Esophagus muscularis mucosa (tissue), 4 donors: ENCODE results near the gene IQCK. TPM values are rescaled to one million over a fixed set of nuclear protein-coding genes. Genes with fewer than 3 reads are reported as not detected.

Experiments used
- DNase-seq: peaks from one replicate; pipeline ENCODE4 v3.0.0-alpha.2; 2017; ENCODE audit errors: extremely low spot score
- H3K27ac ChIP-seq, 4 donors: fragments of 200-600 bp; sonication (generic); replicated peaks in 1 of 4; 1 replicate in 3 of 4; 2 replicates in 1 of 4; pipeline ENCODE4 v1.5.1; 2016 to 2019; ENCODE audit warnings: mild to moderate bottlenecking in 1 of 4
- H3K27me3 ChIP-seq, 4 donors: fragments of 200-600 bp; sonication (generic); one replicate each; pipeline versions ENCODE4 v1.5.1 to v1.6.0; 2016 to 2019
- H3K36me3 ChIP-seq, 4 donors: fragments of 200-600 bp; sonication (generic); one replicate each; pipeline ENCODE4 v1.5.1; 2016 to 2019
- H3K4me1 ChIP-seq, 4 donors: fragments of 200-600 bp; sonication (generic); one replicate each; pipeline ENCODE4 v1.5.1; 2016 to 2019
- H3K4me3 ChIP-seq, 4 donors: fragments of 200-600 bp; sonication (generic); 1 replicate in 2 of 4; 2 replicates in 2 of 4; pipeline ENCODE4 v1.5.1; 2016 to 2019; ENCODE audit warnings: mild to moderate bottlenecking in 4 of 4, moderate library complexity in 1 of 4
- H3K9me3 ChIP-seq, 4 donors: fragments of 200-600 bp; sonication (generic); 1 replicate in 3 of 4; 2 replicates in 1 of 4; pipeline ENCODE4 v1.5.1; 2016 to 2019
- EP300 ChIP-seq: sonication (generic); formaldehyde crosslinking; IDR thresholded peaks from one replicate; pipeline ENCODE4 v1.6.1; 2017; ENCODE audit warnings: antibody characterized with exemption
- POLR2A ChIP-seq: fragments of 450-650 bp; IDR thresholded peaks from one replicate; pipeline ENCODE4 v1.6.1; 2017; ENCODE audit warnings: antibody characterized with exemption, moderate library complexity, mild to moderate bottlenecking, low read depth
- POLR2AphosphoS5 ChIP-seq, 2 donors: sonication (generic); formaldehyde crosslinking; IDR thresholded peaks; one replicate each; pipeline ENCODE4 v1.6.1; 2017; ENCODE audit warnings: antibody characterized with exemption in 2 of 2
- WGBS: methylation state at CpG from one replicate; pipeline ENCODE4 v1.1.5; 2018; 5-methylcytosine and 5-hydroxymethylcytosine counted together
- intact Hi-C: fragments of 100-400 bp; cut with DNase I; formaldehyde crosslinking; loops from one replicate; pipeline ENCODE4 v1.15.1; 2023
- total RNA-seq, 4 donors: library from RNA; depleted of rRNA; stranded (reverse); fragments of >200 nt; gene quantifications; one replicate each; pipeline versions ENCODE4 v1.1.0 to v1.2.1, GENCODE V29; 2016
- TF ChIP-seq, protein P1 (sequence below), 3 experiments: fragments of 200-600 bp in 2 of 3; fragments of 450-650 bp in 1 of 3; sonication (generic) in 2 of 3; IDR thresholded peaks; one replicate each; pipeline ENCODE4 v1.5.1; 2017 to 2019; ENCODE audit warnings: antibody characterized with exemption in 3 of 3, mild to moderate bottlenecking in 2 of 3, moderate library complexity in 1 of 3

Gene IQCK
- total RNA-seq, 4 donors from 2014 or later, result 7.4 to 10.4 (median 8.6) TPM

DNA sequence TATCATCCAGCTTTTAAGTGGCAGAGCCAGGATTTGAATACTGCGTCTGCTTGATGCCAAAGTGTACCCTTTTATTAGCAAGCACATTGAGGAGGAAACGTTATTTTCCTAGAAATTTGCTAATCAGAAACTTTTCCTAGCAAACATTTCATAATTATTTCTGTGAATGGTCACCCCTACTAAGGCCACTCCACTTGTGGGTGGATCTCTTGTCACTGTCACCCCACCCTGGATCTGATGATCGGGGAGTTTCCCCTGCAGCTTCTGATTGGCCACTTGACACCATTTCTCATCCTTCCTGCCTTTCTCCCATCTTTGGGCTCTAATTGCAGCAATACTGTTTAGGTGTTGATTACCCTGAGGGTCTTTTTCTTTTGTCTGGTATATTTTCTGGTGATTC is 130.7 kb downstream of the IQCK start:
- Histone ChIP-seq H3K36me3 (no peaks in the 10 kb centered on the region), H3K9me3 (no peaks in the 10 kb centered on the region)
- intact Hi-C loops, result no loop called here

DNA sequence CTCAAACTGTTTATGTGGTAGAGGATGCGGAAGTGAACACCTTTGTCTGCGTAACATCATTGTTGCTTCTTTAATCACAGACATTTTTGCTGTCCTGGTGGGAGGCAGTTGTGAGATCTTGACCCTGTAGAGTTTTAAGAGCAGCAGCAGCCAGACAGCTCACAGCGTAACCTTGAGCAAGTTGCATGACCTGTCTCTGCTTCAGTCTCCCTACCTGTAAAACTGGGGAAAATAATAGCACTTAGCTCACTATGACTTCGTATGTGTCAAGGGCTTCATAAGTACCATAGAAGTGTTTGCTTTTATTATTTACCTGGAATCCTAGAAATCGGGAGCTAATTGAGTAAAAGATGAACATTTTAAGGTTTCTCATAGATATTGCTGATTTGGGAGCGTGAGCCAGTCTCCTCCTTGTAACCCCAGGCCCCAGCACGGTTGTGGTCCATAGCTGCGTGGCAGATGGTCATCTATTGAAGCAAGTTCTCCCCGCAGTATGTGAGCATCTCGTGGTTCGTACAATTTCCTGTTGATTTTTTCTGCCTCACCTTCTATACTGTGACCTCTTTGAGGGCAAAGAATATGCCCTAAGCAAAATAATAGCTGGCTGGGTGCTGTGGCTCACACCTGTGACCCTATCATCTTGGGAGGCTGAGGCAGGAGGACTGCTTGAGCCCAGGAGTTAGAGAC is 132.2 kb downstream of the IQCK start:
- no peak overlapping the region for H3K27ac ChIP-seq
- no peak overlapping the region for H3K4me3 ChIP-seq
- no peaks in the 10 kb centered on the region for H3K27me3 ChIP-seq
- no peaks in the 10 kb centered on the region for H3K36me3 ChIP-seq
- WGBS, result 91% methylated on average over 11 of the region's 11 CpGs
- peaks cover 0 to 9% (median 4%) of the 10 kb centered on the region in 4 donors for H3K4me1 ChIP-seq
- TF ChIP-seq POLR2A (no peak), EP300 (no peak), POLR2AphosphoS5 (IDR thresholded peaks at IDR 0.05) (no peak)
- TF ChIP-seq, protein P1, sequence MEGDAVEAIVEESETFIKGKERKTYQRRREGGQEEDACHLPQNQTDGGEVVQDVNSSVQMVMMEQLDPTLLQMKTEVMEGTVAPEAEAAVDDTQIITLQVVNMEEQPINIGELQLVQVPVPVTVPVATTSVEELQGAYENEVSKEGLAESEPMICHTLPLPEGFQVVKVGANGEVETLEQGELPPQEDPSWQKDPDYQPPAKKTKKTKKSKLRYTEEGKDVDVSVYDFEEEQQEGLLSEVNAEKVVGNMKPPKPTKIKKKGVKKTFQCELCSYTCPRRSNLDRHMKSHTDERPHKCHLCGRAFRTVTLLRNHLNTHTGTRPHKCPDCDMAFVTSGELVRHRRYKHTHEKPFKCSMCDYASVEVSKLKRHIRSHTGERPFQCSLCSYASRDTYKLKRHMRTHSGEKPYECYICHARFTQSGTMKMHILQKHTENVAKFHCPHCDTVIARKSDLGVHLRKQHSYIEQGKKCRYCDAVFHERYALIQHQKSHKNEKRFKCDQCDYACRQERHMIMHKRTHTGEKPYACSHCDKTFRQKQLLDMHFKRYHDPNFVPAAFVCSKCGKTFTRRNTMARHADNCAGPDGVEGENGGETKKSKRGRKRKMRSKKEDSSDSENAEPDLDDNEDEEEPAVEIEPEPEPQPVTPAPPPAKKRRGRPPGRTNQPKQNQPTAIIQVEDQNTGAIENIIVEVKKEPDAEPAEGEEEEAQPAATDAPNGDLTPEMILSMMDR (IDR thresholded peaks at IDR 0.05), result no peak
- H3K9me3 ChIP-seq, result no peaks in the 10 kb centered on the region
- intact Hi-C loops, result no loop called here
- DNase-seq, result no peak

More for the DNA sequence above, 130.7 kb downstream of the IQCK start:
- Histone ChIP-seq H3K4me3 (no peak overlapping the region), H3K27me3 (no peaks in the 10 kb centered on the region), H3K27ac (no peak overlapping the region), H3K4me1 (peaks cover 0 to 9% (median 6%) of the 10 kb centered on the region in 4 donors)
- TF ChIP-seq EP300 (no peak), POLR2A (no peak), POLR2AphosphoS5 (IDR thresholded peaks at IDR 0.05) (no peak)
- TF ChIP-seq, protein P1 (IDR thresholded peaks at IDR 0.05), result no peak
- 84% methylated on average over 3 of the region's 3 CpGs for whole genome bisulfite sequencing
- DNase-seq, result no peak

DNA sequence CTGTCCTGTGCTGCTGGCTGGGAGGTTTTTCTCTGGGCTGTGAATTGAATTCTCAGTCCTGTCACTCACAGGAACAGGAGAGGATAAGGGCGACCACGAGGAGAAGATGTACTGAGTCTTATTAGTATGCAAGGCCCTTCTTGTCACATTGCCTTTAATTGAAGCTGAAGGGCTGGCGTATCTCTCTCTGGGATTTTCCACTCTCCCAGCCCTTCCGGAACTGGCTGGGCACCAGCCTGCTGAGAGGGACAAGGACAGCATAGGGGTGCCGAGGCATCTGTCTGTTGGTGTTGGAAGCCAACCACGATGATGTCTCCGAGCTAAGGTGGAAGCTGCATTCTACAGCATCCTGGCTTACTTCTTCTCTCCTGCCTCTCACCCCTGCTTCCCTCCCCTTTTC is 133.4 kb downstream of the IQCK start:
- TF ChIP-seq POLR2A (no peak), EP300 (no peak), POLR2AphosphoS5 (IDR thresholded peaks at IDR 0.05) (no peak)
- TF ChIP-seq, protein P1 (IDR thresholded peaks at IDR 0.05), result no peak
- Histone ChIP-seq H3K27me3 (no peaks in the 10 kb centered on the region), H3K4me1 (peaks cover 0 to 9% (median 0%) of the 10 kb centered on the region in 4 donors), H3K27ac (no peak overlapping the region), H3K9me3 (no peaks in the 10 kb centered on the region), H3K4me3 (no peak overlapping the region), H3K36me3 (peaks cover 0 to 11% (median 0%) of the 10 kb centered on the region in 4 donors)
- intact Hi-C loops, result no loop called here
- 76% methylated on average over 7 of the region's 7 CpGs for WGBS
- no peak for DNase-seq

DNA sequence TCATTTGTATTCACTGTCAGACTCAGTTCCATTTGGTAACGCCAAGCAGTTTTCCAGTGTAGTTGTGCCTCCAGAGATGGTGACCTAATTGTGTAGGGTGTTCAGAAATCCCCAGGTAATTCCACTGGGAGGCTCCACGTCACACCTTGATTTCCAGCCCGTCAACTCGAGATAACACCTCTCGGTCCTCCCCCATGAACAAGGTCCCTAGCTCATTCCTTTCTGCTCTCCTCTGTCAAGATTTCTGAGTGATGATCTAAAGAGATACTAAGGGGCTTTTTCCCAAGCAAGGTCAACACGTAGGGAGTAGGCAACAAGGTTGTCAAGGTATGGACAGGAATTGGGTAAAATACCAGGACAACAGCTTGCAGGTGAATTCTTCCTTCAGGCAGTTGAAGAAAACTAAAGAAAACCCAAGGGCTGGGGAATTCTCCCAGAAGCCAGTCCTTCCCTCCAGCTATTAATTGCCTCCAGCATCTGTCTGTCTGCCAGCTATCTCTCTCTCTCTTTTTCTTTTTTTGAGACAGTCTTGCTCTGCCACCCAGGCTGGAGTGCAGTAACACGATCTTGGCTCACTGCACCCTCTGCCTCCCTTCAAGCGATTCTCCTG is 135.2 kb downstream of the IQCK start:
- Histone ChIP-seq H3K4me1 (peaks cover 0 to 9% (median 0%) of the 10 kb centered on the region in 4 donors), H3K27me3 (no peaks in the 10 kb centered on the region), H3K9me3 (no peaks in the 10 kb centered on the region), H3K4me3 (no peak overlapping the region), H3K27ac (no peak overlapping the region), H3K36me3 (peaks cover 0 to 23% (median 4%) of the 10 kb centered on the region in 4 donors)
- TF ChIP-seq EP300 (no peak), POLR2AphosphoS5 (IDR thresholded peaks at IDR 0.05) (no peak), POLR2A (no peak)
- TF ChIP-seq, protein P1 (IDR thresholded peaks at IDR 0.05), result no peak
- DNase-seq, result no peak
- intact Hi-C loops, result no loop called here
- 90% methylated on average over 8 of the region's 8 CpGs for WGBS
